ENCODE data around the gene BMPR1A. TPM values are rescaled to one million over a fixed set of nuclear protein-coding genes. Genes with fewer than 3 reads are reported as not detected.
A peak's percentile ranks its signal among the peaks of the same experiment; 100 is the strongest.
"Not testable (repeated sequence)": the region's sequence is repeated elsewhere in the genome, so short reads cannot be mapped to it uniquely, and the experiment has no call there.

The BMPR1A gene
- total RNA-seq, 1 donor from 2014 or later, result 42.3 TPM

DNA sequence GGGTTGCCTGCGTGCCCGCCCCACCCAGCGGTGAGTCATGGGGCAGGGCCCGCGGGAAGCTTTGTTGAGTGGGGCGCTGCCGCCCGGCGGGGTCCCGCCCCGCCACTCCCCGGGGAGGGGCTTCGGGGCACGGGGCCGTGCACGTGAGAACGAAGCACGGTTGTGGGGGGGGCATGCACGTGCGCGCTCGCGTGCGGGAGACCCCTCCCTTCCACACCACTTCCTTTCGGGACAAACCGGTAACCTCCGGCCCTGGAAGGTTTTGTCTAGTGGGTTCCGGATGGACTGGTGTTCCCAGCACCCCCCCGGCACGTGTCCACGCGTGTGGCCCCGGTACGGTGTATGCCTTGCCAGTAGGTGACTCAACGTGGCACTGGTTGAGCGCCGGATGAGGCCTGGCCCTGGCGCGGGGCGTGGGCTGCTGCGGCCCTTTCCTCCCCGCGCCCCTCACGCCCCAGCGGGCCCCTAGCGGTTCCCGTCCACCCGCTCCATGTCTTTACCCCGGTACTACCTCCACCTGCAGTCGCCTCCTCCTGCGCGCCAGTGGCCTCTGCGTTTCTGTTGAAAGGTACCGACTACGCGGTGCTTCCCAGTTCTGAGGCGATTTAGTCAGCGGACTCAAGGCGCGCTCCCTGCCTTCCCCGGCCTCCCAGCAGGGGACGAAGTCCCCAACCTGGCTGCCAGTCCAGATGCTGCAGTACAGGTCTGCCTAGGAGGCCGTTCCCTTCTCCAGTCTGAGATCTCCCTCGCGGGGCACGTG, 215.0 kb downstream of the BMPR1A start:
- H3K9me3 ChIP-seq (ENCODE audit: control insufficient read depth in 3 of 3, low read length in 3 of 3), result no peaks in the 10 kb centered on the region
- H3K36me3 ChIP-seq (ENCODE audit: control insufficient read depth in 3 of 3, insufficient read depth in 3 of 3, low read length in 3 of 3), result no peaks in the 10 kb centered on the region
- peak overlapping the region; percentile 99 for H3K27ac ChIP-seq (ENCODE audit: low read depth, low read length)
- peak overlapping the region; percentile 83 to 88 (median 85) for H3K4me3 ChIP-seq (ENCODE audit: low read length in 3 of 3)
- peaks cover 0 to 5% (median 0%) of the 10 kb centered on the region in 3 donors for H3K27me3 ChIP-seq (ENCODE audit: control insufficient read depth in 3 of 3, insufficient read depth in 3 of 3, low read length in 3 of 3)
- peaks cover 39 to 51% (median 46%) of the 10 kb centered on the region in 3 donors for H3K4me1 ChIP-seq (ENCODE audit: control insufficient read depth in 3 of 3, insufficient read depth in 3 of 3, low read length in 3 of 3)
- peak overlapping the region; percentile 86 to 96 (median 92) for H3K9ac ChIP-seq (ENCODE audit: low read depth in 1 of 3, low read length in 3 of 3)

- Histone ChIP-seq H3K4me3 (ENCODE audit: low read length in 3 of 3) (no peak overlapping the region), H3K4me1 (ENCODE audit: control insufficient read depth in 3 of 3, insufficient read depth in 3 of 3, low read length in 3 of 3) (peaks cover 28 to 38% (median 37%) of the 10 kb centered on the region in 3 donors), H3K9ac (ENCODE audit: low read depth in 1 of 3, low read length in 3 of 3) (no peak overlapping the region), H3K9me3 (ENCODE audit: control insufficient read depth in 3 of 3, low read length in 3 of 3) (no peaks in the 10 kb centered on the region), H3K27me3 (ENCODE audit: control insufficient read depth in 3 of 3, insufficient read depth in 3 of 3, low read length in 3 of 3) (peaks cover 0 to 5% (median 0%) of the 10 kb centered on the region in 3 donors), H3K27ac (ENCODE audit: low read depth, low read length) (no peak overlapping the region), H3K36me3 (ENCODE audit: control insufficient read depth in 3 of 3, insufficient read depth in 3 of 3, low read length in 3 of 3) (no peaks in the 10 kb centered on the region)
These were observed 216.4 kb downstream of the BMPR1A start for GRCh38 chr10:86972613-86973380.

DNA sequence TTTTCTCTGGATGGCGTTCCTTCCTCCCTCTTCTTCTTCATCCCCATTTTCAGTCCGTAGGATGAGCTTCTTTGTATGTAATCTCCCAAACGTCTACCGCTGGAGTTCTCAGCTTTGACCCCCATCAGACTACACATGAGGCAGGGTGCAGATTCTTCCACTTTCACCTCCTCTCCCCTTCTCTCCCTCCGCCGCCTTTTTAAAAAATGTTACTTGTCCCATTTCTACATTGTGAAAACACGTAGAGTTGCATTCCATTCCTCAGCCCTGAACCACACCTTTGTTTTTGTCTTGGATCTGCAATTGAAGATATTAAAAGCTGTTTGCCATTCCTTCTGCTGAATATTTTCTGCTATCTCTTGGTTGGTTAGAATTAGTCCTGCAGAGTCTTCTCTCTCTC, 218.1 kb downstream of the BMPR1A start:
- Histone ChIP-seq H3K27me3 (ENCODE audit: control insufficient read depth in 3 of 3, insufficient read depth in 3 of 3, low read length in 3 of 3) (peaks cover 0 to 2% (median 0%) of the 10 kb centered on the region in 3 donors), H3K4me1 (ENCODE audit: control insufficient read depth in 3 of 3, insufficient read depth in 3 of 3, low read length in 3 of 3) (peaks cover 15 to 31% (median 29%) of the 10 kb centered on the region in 3 donors), H3K9ac (ENCODE audit: low read depth in 1 of 3, low read length in 3 of 3) (no peak overlapping the region), H3K4me3 (ENCODE audit: low read length in 3 of 3) (no peak overlapping the region), H3K27ac (ENCODE audit: low read depth, low read length) (no peak overlapping the region), H3K9me3 (ENCODE audit: control insufficient read depth in 3 of 3, low read length in 3 of 3) (no peaks in the 10 kb centered on the region), H3K36me3 (ENCODE audit: control insufficient read depth in 3 of 3, insufficient read depth in 3 of 3, low read length in 3 of 3) (no peaks in the 10 kb centered on the region)

DNA sequence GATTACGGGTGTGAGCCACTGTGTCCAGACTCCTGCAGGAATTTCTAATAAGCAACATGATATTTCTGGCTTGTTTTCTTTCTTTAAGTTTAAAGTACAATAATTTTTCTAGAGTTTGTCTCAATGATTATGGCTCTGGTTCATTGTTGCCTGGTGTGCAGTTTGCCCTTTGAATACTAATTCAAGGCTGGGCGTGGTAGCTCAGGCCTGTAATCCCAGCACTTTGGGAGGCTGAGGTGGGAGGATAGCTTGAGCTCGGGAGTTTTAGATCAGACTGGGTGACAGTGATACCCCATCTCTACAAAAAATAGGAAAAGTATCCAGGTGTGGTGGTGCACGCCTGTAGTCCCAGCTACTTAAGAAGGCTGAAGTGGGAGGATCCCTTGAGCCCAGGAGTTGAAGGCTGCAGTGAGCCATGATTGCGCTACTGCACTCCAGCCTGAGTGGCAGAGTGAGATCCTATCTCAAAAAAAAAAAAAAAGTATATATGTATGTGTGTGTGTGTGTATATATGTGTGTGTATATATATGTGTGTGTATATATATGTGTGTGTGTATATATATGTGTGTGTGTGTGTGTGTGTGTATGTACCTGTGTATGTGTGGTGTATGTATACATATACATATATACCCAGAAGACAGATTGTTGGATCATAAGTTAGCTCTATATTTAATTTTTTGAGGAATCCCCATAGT, 220.1 kb downstream of the BMPR1A start:
- Histone ChIP-seq H3K9ac (ENCODE audit: low read depth in 1 of 3, low read length in 3 of 3) (no peak overlapping the region), H3K4me1 (ENCODE audit: control insufficient read depth in 3 of 3, insufficient read depth in 3 of 3, low read length in 3 of 3) (peaks cover 22 to 35% (median 30%) of the 10 kb centered on the region in 3 donors), H3K36me3 (ENCODE audit: control insufficient read depth in 3 of 3, insufficient read depth in 3 of 3, low read length in 3 of 3) (no peaks in the 10 kb centered on the region), H3K9me3 (ENCODE audit: control insufficient read depth in 3 of 3, low read length in 3 of 3) (no peaks in the 10 kb centered on the region), H3K27me3 (ENCODE audit: control insufficient read depth in 3 of 3, insufficient read depth in 3 of 3, low read length in 3 of 3) (no peaks in the 10 kb centered on the region), H3K27ac (ENCODE audit: low read depth, low read length) (no peak overlapping the region), H3K4me3 (ENCODE audit: low read length in 3 of 3) (no peak overlapping the region)

DNA sequence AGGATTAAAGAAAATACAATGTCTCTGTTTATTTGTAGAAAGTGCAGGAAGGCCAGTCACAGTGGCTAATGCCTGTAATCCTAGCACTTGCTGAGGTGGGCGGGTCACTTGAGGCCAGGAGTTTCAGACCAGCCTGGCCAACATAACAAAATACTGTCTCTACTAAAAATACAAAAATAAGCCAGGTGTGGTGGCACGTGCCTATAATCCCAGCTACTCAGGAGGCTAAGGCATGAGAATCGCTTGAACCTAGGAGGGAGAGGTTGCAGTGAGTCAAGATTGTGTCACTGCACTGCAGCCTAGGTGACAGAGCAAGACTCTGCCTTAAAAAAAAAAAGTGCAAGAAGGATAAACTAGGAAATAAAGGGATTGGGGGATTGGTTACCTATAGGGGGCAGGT, 222.0 kb downstream of the BMPR1A start:
- Histone ChIP-seq H3K4me1 (ENCODE audit: control insufficient read depth in 3 of 3, insufficient read depth in 3 of 3, low read length in 3 of 3) (peaks cover 22 to 31% (median 25%) of the 10 kb centered on the region in 3 donors), H3K27ac (ENCODE audit: low read depth, low read length) (peak overlapping the region; percentile 40), H3K9ac (ENCODE audit: low read depth in 1 of 3, low read length in 3 of 3) (peak overlapping the region in 1 of 3 donors; percentile 25)
- H3K9me3 ChIP-seq (ENCODE audit: control insufficient read depth in 3 of 3, low read length in 3 of 3); H3K27me3 ChIP-seq (ENCODE audit: control insufficient read depth in 3 of 3, insufficient read depth in 3 of 3, low read length in 3 of 3); H3K4me3 ChIP-seq (ENCODE audit: low read length in 3 of 3); H3K36me3 ChIP-seq (ENCODE audit: control insufficient read depth in 3 of 3, insufficient read depth in 3 of 3, low read length in 3 of 3): not testable (repeated sequence)

GRCh38 chr10:86979296-86979818, 222.9 kb downstream of the BMPR1A start:
- Histone ChIP-seq H3K9ac (ENCODE audit: low read depth in 1 of 3, low read length in 3 of 3) (no peak overlapping the region), H3K27me3 (ENCODE audit: control insufficient read depth in 3 of 3, insufficient read depth in 3 of 3, low read length in 3 of 3) (no peaks in the 10 kb centered on the region), H3K4me1 (ENCODE audit: control insufficient read depth in 3 of 3, insufficient read depth in 3 of 3, low read length in 3 of 3) (peaks cover 22 to 31% (median 25%) of the 10 kb centered on the region in 3 donors), H3K36me3 (ENCODE audit: control insufficient read depth in 3 of 3, insufficient read depth in 3 of 3, low read length in 3 of 3) (no peaks in the 10 kb centered on the region), H3K9me3 (ENCODE audit: control insufficient read depth in 3 of 3, low read length in 3 of 3) (no peaks in the 10 kb centered on the region), H3K4me3 (ENCODE audit: low read length in 3 of 3) (no peak overlapping the region), H3K27ac (ENCODE audit: low read depth, low read length) (peak overlapping the region; percentile 65)

DNA sequence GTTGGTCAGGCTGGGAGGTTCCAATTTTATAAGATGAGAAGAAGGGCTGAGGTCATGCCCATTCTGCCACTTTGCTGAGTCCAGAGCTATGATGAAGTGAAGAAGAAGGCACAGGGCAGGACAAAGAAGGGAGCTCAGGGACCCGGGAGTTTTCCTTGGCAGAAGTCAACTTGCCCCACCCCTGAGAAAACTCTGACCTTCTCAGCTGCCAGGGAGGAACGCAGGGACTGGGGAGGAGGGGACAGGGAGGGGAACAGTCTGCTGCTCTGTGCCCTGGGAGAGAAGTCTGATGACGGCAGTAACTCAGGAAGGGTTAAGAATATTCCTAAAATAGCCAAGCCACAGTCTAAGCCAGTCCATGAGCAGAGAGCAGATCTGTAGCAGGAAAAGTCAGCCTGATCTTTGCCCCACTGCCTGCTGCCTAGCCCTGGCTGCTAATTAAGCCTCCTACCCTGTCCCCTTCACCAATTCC, 223.6 kb downstream of the BMPR1A start:
- Histone ChIP-seq H3K4me3 (ENCODE audit: low read length in 3 of 3) (peak overlapping the region; percentile 2 to 65 (median 32)), H3K4me1 (ENCODE audit: control insufficient read depth in 3 of 3, insufficient read depth in 3 of 3, low read length in 3 of 3) (peaks cover 22 to 31% (median 25%) of the 10 kb centered on the region in 3 donors), H3K27me3 (ENCODE audit: control insufficient read depth in 3 of 3, insufficient read depth in 3 of 3, low read length in 3 of 3) (no peaks in the 10 kb centered on the region), H3K9me3 (ENCODE audit: control insufficient read depth in 3 of 3, low read length in 3 of 3) (no peaks in the 10 kb centered on the region), H3K9ac (ENCODE audit: low read depth in 1 of 3, low read length in 3 of 3) (peak overlapping the region; percentile 9 to 77 (median 57)), H3K27ac (ENCODE audit: low read depth, low read length) (peak overlapping the region; percentile 65), H3K36me3 (ENCODE audit: control insufficient read depth in 3 of 3, insufficient read depth in 3 of 3, low read length in 3 of 3) (no peaks in the 10 kb centered on the region)

DNA sequence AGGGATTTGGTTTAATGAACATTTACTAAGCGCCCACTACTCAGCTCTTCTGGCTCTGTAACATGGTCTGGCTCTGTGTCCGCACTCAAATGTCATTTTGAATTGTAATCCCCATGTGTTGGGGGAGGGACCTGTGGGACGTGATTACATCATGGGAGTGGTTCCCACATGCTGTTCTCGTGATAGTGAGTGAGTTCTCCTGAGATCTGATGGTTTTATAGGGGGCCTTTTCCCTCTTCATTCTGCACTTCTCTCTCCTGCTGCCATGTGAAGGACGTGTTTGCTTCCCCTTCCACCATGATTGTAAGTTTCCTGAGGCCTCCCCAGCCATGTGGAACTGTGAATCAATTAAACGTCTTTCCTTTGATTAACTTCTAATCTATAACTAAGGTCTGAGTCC, 224.6 kb downstream of the BMPR1A start:
- H3K27ac ChIP-seq (ENCODE audit: low read depth, low read length), result peak overlapping the region; percentile 65
- peak overlapping the region in 1 of 3 donors; percentile 77 for H3K9ac ChIP-seq (ENCODE audit: low read depth in 1 of 3, low read length in 3 of 3)
- H3K27me3 ChIP-seq (ENCODE audit: control insufficient read depth in 3 of 3, insufficient read depth in 3 of 3, low read length in 3 of 3); H3K4me3 ChIP-seq (ENCODE audit: low read length in 3 of 3); H3K36me3 ChIP-seq (ENCODE audit: control insufficient read depth in 3 of 3, insufficient read depth in 3 of 3, low read length in 3 of 3); H3K9me3 ChIP-seq (ENCODE audit: control insufficient read depth in 3 of 3, low read length in 3 of 3): not testable (repeated sequence)
- H3K4me1 ChIP-seq (ENCODE audit: control insufficient read depth in 3 of 3, insufficient read depth in 3 of 3, low read length in 3 of 3), result peaks cover 22 to 31% (median 25%) of the 10 kb centered on the region in 3 donors

GRCh38 chr10:86981716-86982115, 225.3 kb downstream of the BMPR1A start:
- no peak overlapping the region for H3K4me3 ChIP-seq (ENCODE audit: low read length in 3 of 3)
- H3K36me3 ChIP-seq (ENCODE audit: control insufficient read depth in 3 of 3, insufficient read depth in 3 of 3, low read length in 3 of 3), result no peaks in the 10 kb centered on the region
- no peak overlapping the region for H3K27ac ChIP-seq (ENCODE audit: low read depth, low read length)
- no peaks in the 10 kb centered on the region for H3K27me3 ChIP-seq (ENCODE audit: control insufficient read depth in 3 of 3, insufficient read depth in 3 of 3, low read length in 3 of 3)
- H3K9ac ChIP-seq (ENCODE audit: low read depth in 1 of 3, low read length in 3 of 3), result no peak overlapping the region
- H3K4me1 ChIP-seq (ENCODE audit: control insufficient read depth in 3 of 3, insufficient read depth in 3 of 3, low read length in 3 of 3), result peaks cover 22 to 31% (median 25%) of the 10 kb centered on the region in 3 donors
- no peaks in the 10 kb centered on the region for H3K9me3 ChIP-seq (ENCODE audit: control insufficient read depth in 3 of 3, low read length in 3 of 3)
